Endodermal cell (in vitro differentiated cells): ENCODE results near the gene PRR7. TPM values are rescaled to one million over a fixed set of nuclear protein-coding genes. Genes with fewer than 3 reads are reported as not detected.

Source experiments
- DNase-seq: peaks from one replicate; pipeline ENCODE4 v3.0.0-alpha.2; 2017
- H3K27ac ChIP-seq: 2 replicates; pipeline ENCODE4 v1.5.1; 2013; ENCODE audit warnings: mild to moderate bottlenecking, low read depth, low read length, moderate library complexity
- H3K27me3 ChIP-seq: 2 replicates; pipeline ENCODE4 v1.6.1; 2013; ENCODE audit warnings: mild to moderate bottlenecking, low read length, moderate library complexity; ENCODE audit not compliant: insufficient read depth, control insufficient read depth, poor library complexity, severe bottlenecking
- H3K36me3 ChIP-seq: 2 replicates; pipeline ENCODE4 v1.7.0; 2013; ENCODE audit warnings: mild to moderate bottlenecking, low read length, moderate library complexity; ENCODE audit not compliant: control insufficient read depth, insufficient read depth
- H3K4me1 ChIP-seq: one replicate; pipeline ENCODE4 v1.7.0; 2013; ENCODE audit warnings: low read length; ENCODE audit not compliant: control insufficient read depth, insufficient read depth
- H3K4me3 ChIP-seq: 2 replicates; pipeline ENCODE4 v1.5.1; 2013; ENCODE audit warnings: mild to moderate bottlenecking, low read length, moderate library complexity
- H3K9ac ChIP-seq: 2 replicates; pipeline ENCODE4 v1.6.1; 2013; ENCODE audit warnings: mild to moderate bottlenecking, low read length, moderate library complexity; ENCODE audit not compliant: poor library complexity, severe bottlenecking; ENCODE audit errors: extremely low read depth
- H3K9me3 ChIP-seq: 2 replicates; pipeline ENCODE4 v1.6.1; 2013; ENCODE audit warnings: mild to moderate bottlenecking, low read length, moderate library complexity; ENCODE audit not compliant: control insufficient read depth
- H3K27ac Mint-ChIP-seq: 2 replicates; pipeline ENCODE4 v1.8.0; 2020; ENCODE audit warnings: mixed read lengths
- H3K27me3 Mint-ChIP-seq: 2 replicates; pipeline ENCODE4 v1.8.0; 2021; ENCODE audit warnings: mild to moderate bottlenecking, mixed read lengths; ENCODE audit not compliant: insufficient read depth
- H3K36me3 Mint-ChIP-seq: 2 replicates; pipeline ENCODE4 v1.8.0; 2020; ENCODE audit warnings: low read depth, mixed read lengths
- H3K4me1 Mint-ChIP-seq: 2 replicates; pipeline ENCODE4 v1.8.0; 2020; ENCODE audit warnings: mixed read lengths
- H3K4me3 Mint-ChIP-seq: 2 replicates; pipeline ENCODE4 v1.8.0; 2020; ENCODE audit warnings: mild to moderate bottlenecking, moderate library complexity, mixed read lengths
- H3K9me3 Mint-ChIP-seq: 2 replicates; pipeline ENCODE4 v1.8.0; 2020; ENCODE audit warnings: mild to moderate bottlenecking, mixed read lengths
- WGBS, 2 experiments: methylation state at CpG; one replicate each; pipeline versions ENCODE4 v1.1.5 to v1.1.7; 2013; ENCODE audit warnings: missing lambda C conversion rate in 2 of 2, mixed read lengths in 1 of 2; ENCODE audit not compliant: insufficient coverage in 1 of 2, insufficient read length in 1 of 2; 5-methylcytosine and 5-hydroxymethylcytosine counted together
- total RNA-seq, 2 donors: library from RNA; stranded (reverse); fragmentation: NEBNext Ultra II Directional in 1 of 2; extraction: Animal tissue kit (Norgen Biotek cat#: 25700) in 1 of 2; gene quantifications; 2 replicates in 1 of 2; 3 replicates in 1 of 2; pipeline ENCODE4 v1.2.1, GENCODE V29; 2021
- TF ChIP-seq, protein P1 (sequence below): fragments of 200-600 bp; sonication (generic); conservative IDR thresholded peaks from 2 replicates; pipeline ENCODE4 v1.5.0; 2021; ENCODE audit warnings: antibody characterized with exemption, mild to moderate bottlenecking

Gene PRR7
- total RNA-seq, 2 donors from 2014 or later: 4.7 to 8.0 TPM

GRCh38 chr5:177482359-177482795 lies 35.8 kb downstream of the PRR7 start:
- Histone ChIP-seq H3K9ac (no peak overlapping the region), H3K27ac (no peak overlapping the region), H3K4me3 (no peak overlapping the region), H3K4me1 (no peaks in the 10 kb centered on the region), H3K9me3 (no peaks in the 10 kb centered on the region), H3K36me3 (peaks cover 58% of the 10 kb centered on the region), H3K27me3 (no peaks in the 10 kb centered on the region)
- Mint-ChIP-seq H3K27ac (no peak overlapping the region), H3K9me3 (no peaks in the 10 kb centered on the region), H3K4me1 (no peaks in the 10 kb centered on the region), H3K27me3 (no peaks in the 10 kb centered on the region), H3K4me3 (no peak overlapping the region), H3K36me3 (peaks cover 62% of the 10 kb centered on the region)
- WGBS, 2 experiments: 94 to 95% methylated on average over 9 to 10 of the region's 10 CpGs
- no peak for DNase-seq
- TF ChIP-seq, protein P1, sequence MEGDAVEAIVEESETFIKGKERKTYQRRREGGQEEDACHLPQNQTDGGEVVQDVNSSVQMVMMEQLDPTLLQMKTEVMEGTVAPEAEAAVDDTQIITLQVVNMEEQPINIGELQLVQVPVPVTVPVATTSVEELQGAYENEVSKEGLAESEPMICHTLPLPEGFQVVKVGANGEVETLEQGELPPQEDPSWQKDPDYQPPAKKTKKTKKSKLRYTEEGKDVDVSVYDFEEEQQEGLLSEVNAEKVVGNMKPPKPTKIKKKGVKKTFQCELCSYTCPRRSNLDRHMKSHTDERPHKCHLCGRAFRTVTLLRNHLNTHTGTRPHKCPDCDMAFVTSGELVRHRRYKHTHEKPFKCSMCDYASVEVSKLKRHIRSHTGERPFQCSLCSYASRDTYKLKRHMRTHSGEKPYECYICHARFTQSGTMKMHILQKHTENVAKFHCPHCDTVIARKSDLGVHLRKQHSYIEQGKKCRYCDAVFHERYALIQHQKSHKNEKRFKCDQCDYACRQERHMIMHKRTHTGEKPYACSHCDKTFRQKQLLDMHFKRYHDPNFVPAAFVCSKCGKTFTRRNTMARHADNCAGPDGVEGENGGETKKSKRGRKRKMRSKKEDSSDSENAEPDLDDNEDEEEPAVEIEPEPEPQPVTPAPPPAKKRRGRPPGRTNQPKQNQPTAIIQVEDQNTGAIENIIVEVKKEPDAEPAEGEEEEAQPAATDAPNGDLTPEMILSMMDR: no peak

DNA sequence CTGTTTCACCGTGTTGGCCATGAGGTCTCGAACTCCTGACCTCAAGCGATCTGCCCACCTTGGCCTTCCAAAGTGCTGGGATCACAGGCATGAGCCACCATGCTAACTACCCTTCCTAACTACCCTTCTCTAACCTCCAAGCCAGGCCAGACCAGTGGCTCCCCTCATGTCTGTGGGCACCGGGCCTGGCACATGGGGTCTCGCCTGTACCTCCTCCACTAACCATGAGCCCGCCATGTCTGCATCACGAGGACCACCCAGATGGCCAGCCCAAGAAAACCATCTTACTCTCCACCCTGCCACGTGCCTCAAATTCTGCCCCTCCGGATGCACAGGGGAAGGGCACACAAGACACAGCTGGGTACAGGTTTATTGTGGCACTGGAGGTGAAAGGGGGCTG lies 36.4 kb downstream of the PRR7 start:
- H3K4me3 Mint-ChIP-seq: no peak overlapping the region
- H3K9ac ChIP-seq: no peak overlapping the region
- no peaks in the 10 kb centered on the region for H3K27me3 Mint-ChIP-seq
- no peaks in the 10 kb centered on the region for H3K4me1 Mint-ChIP-seq
- 96 to 100% methylated on average over 4 to 9 of the region's 9 CpGs for WGBS, 2 experiments
- H3K27ac ChIP-seq: no peak overlapping the region
- H3K27ac Mint-ChIP-seq: no peak overlapping the region
- H3K9me3 Mint-ChIP-seq: no peaks in the 10 kb centered on the region
- no peaks in the 10 kb centered on the region for H3K9me3 ChIP-seq
- H3K4me3 ChIP-seq: no peak overlapping the region
- DNase-seq: no peak
- H3K27me3 ChIP-seq: no peaks in the 10 kb centered on the region
- peaks cover 65% of the 10 kb centered on the region for H3K36me3 ChIP-seq
- TF ChIP-seq, protein P1: no peak
- H3K4me1 ChIP-seq: no peaks in the 10 kb centered on the region
- peaks cover 69% of the 10 kb centered on the region for H3K36me3 Mint-ChIP-seq

- Mint-ChIP-seq H3K4me3 (no peak overlapping the region), H3K36me3 (peaks cover 74% of the 10 kb centered on the region), H3K9me3 (no peaks in the 10 kb centered on the region), H3K27ac (peak overlapping the region; percentile 15), H3K4me1 (no peaks in the 10 kb centered on the region), H3K27me3 (no peaks in the 10 kb centered on the region)
- TF ChIP-seq, protein P1: no peak
- no peak for DNase-seq
- H3K27ac ChIP-seq: no peak overlapping the region
- H3K4me3 ChIP-seq: no peak overlapping the region
- no peaks in the 10 kb centered on the region for H3K9me3 ChIP-seq
- H3K9ac ChIP-seq: no peak overlapping the region
- no peaks in the 10 kb centered on the region for H3K4me1 ChIP-seq
- WGBS, 2 experiments: 96 to 98% methylated on average over 18 to 22 of the region's 22 CpGs
- peaks cover 77% of the 10 kb centered on the region for H3K36me3 ChIP-seq
- no peaks in the 10 kb centered on the region for H3K27me3 ChIP-seq
Measured at GRCh38 chr5:177483994-177484901, 37.6 kb downstream of the PRR7 start.
